Left lung (tissue), 10 donors: Measurements from ENCODE around the gene USP12. TPM values are rescaled to one million over a fixed set of nuclear protein-coding genes. Genes with fewer than 3 reads are reported as not detected.

ENCODE experiments used
- ATAC-seq: fragments of 200-7000 bp; cut with Tn5 transposase; one replicate; pipeline ENCODE4 v1.9.1; 2020; ENCODE audit warnings: moderate library complexity
- DNase-seq, 4 donors: peaks; one replicate each; pipeline ENCODE4 v3.0.0-alpha.2; 2013 to 2020
- H3K27ac ChIP-seq, 2 donors: fragments of 200-600 bp; sonication (generic) in 1 of 2; one replicate each; pipeline versions ENCODE4 v1.5.0 to v1.8.0; 2020 to 2021
- H3K27me3 ChIP-seq, 2 donors: fragments of 200-600 bp; sonication (generic) in 1 of 2; one replicate each; pipeline versions ENCODE4 v1.5.0 to v1.8.0; 2020 to 2021
- H3K36me3 ChIP-seq, 2 donors: fragments of 200-600 bp; sonication (generic) in 1 of 2; one replicate each; pipeline versions ENCODE4 v1.5.0 to v1.8.0; 2020 to 2021
- H3K4me1 ChIP-seq, 2 donors: fragments of 200-600 bp; one replicate each; pipeline ENCODE4 v1.8.0; 2021
- H3K4me3 ChIP-seq, 2 donors: fragments of 200-600 bp; sonication (generic) in 1 of 2; one replicate each; pipeline versions ENCODE4 v1.5.0 to v1.8.0; 2020 to 2021; ENCODE audit warnings: mild to moderate bottlenecking in 1 of 2
- H3K9me3 ChIP-seq, 2 donors: fragments of 200-600 bp; sonication (generic) in 1 of 2; one replicate each; pipeline versions ENCODE4 v1.5.0 to v1.8.0; 2020 to 2021
- CTCF ChIP-seq, 2 donors: fragments of 200-600 bp; sonication (generic) in 1 of 2; IDR thresholded peaks; one replicate each; pipeline versions ENCODE4 v1.5.0 to v1.8.0; 2021; ENCODE audit warnings: antibody characterized with exemption in 2 of 2
- intact Hi-C, 2 donors: fragments of 100-400 bp; cut with DNase I; formaldehyde crosslinking; loops; one replicate each; pipeline versions ENCODE4 v1.11.2 to v1.14.2; 2022
- polyA plus RNA-seq, 6 donors: library from polyadenylated mRNA; unstranded; fragments of 120-200 nt; gene quantifications; one replicate each; pipeline ENCODE4 v1.2.1, GENCODE V29; 2013; ENCODE audit not compliant: insufficient read length in 6 of 6
- total RNA-seq, 2 donors: library from RNA; stranded (reverse); fragmentation: NEBNext Ultra II Directional; extraction: Animal tissue kit (Norgen Biotek cat#: 25700); gene quantifications; one replicate each; pipeline ENCODE4 v1.2.1, GENCODE V29; 2021
- donor health status: DM: no; HTN: yes; CAD: no.
- donor health status: DM: no; HTN: no; CAD: no.

The USP12 gene
- total and polyA plus RNA-seq, 8 donors, result 22.8 to 44.4 (median 38.8) TPM

- Histone ChIP-seq H3K27ac (no peak overlapping the region), H3K27me3 (no peaks in the 10 kb centered on the region), H3K36me3 (peaks cover 0 to 20% of the 10 kb centered on the region in 2 donors), H3K4me1 (peaks cover 0 to 6% of the 10 kb centered on the region in 2 donors), H3K4me3 (no peak overlapping the region), H3K9me3 (no peaks in the 10 kb centered on the region)
- DNase-seq (no peak), ATAC-seq (no peak)
- intact Hi-C loops, result no loop called here
- TF ChIP-seq CTCF (IDR thresholded peaks at IDR 0.05), result no peak
Observed at GRCh38 chr13:27083183-27083582, 88.4 kb downstream of the USP12 start.

- ATAC-seq (peak; percentile 86), DNase-seq (peak in 1 of 4 donors; percentile 18)
- H3K4me3 ChIP-seq, result no peak overlapping the region
- H3K9me3 ChIP-seq, result no peaks in the 10 kb centered on the region
- H3K4me1 ChIP-seq, result peaks cover 5 to 6% of the 10 kb centered on the region in 2 donors
- no peak overlapping the region for H3K27ac ChIP-seq
- H3K36me3 ChIP-seq, result peaks cover 0 to 20% of the 10 kb centered on the region in 2 donors
- no peak for TF ChIP-seq CTCF (IDR thresholded peaks at IDR 0.05)
- no peaks in the 10 kb centered on the region for H3K27me3 ChIP-seq
- intact Hi-C loops, result no loop called here
Observed at GRCh38 chr13:27081893-27082679, 89.5 kb downstream of the USP12 start.

GRCh38 chr13:27080018-27080948 is 91.3 kb downstream of the USP12 start:
- Histone ChIP-seq H3K27me3 (no peaks in the 10 kb centered on the region), H3K4me3 (no peak overlapping the region), H3K9me3 (no peaks in the 10 kb centered on the region), H3K36me3 (peaks cover 0 to 14% of the 10 kb centered on the region in 2 donors), H3K4me1 (peaks cover 6 to 8% of the 10 kb centered on the region in 2 donors), H3K27ac (no peak overlapping the region)
- ATAC-seq, result no peak
- TF ChIP-seq CTCF (IDR thresholded peaks at IDR 0.05), result no peak
- DNase-seq, result no peak
- intact Hi-C loops, result no loop called here

GRCh38 chr13:27079421-27079958 is 92.1 kb downstream of the USP12 start:
- intact Hi-C loops, result no loop called here
- DNase-seq (no peak), ATAC-seq (peak; percentile 36)
- H3K4me1 ChIP-seq, result peaks cover 6 to 8% of the 10 kb centered on the region in 2 donors
- no peaks in the 10 kb centered on the region for H3K9me3 ChIP-seq
- no peak overlapping the region for H3K4me3 ChIP-seq
- H3K27me3 ChIP-seq, result no peaks in the 10 kb centered on the region
- no peak for TF ChIP-seq CTCF (IDR thresholded peaks at IDR 0.05)
- peaks cover 0 to 12% of the 10 kb centered on the region in 2 donors for H3K36me3 ChIP-seq
- no peak overlapping the region for H3K27ac ChIP-seq
